NCI-H2081 treated with DMSO at 0.1 percent for 48 hours (cell line): ENCODE results near the gene SETBP1.
A peak's percentile ranks its signal among the peaks of the same experiment; 100 is the strongest.

Experiments used
- DNase-seq: peaks from one replicate; lab custom pipeline; 2025; lab: John Stamatoyannopoulos, UW

SETBP1 gene

DNA sequence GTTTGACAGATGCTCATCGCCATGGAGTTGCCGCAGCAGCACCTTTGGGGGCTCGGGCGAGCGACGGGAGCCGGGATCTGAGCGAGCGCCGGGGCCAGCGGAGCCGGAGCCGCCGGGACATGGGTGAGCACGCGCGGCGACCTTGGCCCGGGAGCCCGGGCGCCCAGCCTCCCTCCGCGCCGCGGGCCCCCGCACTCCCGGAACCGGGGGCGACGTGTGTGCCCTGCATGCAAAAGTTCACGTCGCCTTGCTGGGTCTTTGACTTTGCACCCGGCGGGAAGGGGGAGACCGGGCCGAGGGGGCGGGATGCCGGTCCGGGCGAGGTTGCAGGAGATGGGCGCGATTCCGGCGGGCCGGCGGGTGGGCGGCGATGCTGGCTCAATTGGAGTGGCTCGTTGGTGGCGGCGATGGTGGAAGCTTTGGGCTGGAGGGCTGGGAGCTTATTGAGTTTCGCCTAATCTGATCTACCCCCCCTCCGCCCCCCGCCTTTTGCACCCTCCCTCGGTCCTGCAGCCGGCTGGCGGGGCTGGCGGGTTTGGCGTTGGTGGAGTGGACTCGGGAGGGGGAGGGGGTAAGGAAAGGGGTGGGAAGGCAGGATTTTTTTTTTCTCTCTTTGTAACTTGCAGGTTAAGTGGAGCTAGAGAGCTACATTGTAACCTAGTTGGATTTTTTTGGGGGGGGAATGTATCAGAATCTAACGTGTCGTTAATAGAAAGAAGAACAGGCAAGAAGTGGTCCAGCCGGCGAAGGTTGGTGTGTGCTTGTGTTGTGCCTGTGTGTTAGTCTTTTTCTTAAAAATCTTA, at the start of gene SETBP1:
Gene SETBP1 (plus strand): TSS at position 616 of the 803 bp plus-strand sequence. CDS start 20,459 bp downstream, outside the sequence.
- peak; percentile 36 for DNase-seq

DNA sequence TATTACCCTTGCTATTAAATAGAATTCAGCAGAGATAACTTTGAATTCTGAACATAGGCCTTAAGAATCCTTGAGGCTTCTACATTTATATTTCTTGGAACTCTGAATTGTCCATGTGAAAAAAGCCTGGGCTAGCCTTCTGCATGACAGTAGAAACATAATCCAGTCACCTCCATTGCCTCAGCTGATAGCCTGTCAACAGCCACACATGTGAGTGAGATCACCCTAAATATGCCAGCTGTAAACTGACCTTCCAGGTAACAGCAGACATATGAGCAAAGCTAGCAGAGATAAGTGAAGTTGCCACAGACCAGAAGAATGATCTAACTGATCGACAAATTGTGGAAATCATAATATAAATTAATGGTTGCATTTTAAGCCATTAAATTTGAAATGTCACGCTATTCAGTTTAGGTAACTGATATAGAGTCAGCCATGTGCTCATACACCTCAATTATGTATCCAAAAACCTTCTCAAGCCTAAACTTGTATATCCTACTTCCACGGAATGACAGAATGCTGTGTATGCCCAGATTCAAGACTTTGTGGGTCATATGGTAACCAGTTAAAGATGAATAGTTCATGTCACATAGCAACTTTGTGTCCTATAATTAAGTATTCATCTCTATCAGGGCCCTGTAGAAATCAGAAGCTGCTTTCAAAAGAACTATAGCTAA, 48.1 kb upstream of the SETBP1 start:
- DNase-seq, result no peak

DNA sequence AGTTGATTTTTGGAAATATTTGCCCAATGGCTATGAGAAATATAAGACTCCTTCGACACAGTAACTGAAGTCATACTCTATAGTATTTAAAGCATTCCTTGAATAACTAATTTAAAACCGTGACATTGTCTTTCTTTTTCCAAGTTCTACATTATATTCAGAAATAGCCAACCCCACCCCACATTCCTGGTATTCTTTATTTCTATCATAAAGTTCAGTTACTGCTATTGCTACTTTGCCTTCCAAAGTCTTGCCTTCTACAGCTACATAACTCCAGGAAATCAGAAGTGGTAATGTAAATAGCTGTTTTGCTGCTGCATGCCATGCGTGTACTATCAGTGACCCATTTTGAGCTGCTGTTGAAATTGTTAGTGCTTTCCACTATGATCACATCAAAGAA, 45.1 kb upstream of the SETBP1 start:
- DNase-seq, result no peak

DNA sequence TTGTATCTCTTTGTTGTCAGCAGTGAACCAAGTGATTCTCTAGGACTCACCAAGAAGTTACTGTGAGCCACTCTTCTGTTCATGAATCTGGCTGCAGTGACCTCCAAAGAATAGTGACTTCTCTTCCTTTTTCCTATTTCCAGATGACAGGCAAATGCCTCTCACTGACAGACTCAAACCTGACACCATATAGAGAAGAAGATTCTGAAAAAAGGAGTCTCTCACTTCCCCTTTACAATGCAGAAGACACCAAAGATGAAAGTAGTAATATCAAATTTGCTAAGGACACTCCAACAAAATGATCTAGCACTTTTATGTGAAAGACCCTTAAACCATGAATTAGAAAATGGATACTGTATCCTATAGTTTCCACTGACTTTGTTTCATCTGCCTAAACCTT, 44.4 kb upstream of the SETBP1 start:
- no peak for DNase-seq

DNA sequence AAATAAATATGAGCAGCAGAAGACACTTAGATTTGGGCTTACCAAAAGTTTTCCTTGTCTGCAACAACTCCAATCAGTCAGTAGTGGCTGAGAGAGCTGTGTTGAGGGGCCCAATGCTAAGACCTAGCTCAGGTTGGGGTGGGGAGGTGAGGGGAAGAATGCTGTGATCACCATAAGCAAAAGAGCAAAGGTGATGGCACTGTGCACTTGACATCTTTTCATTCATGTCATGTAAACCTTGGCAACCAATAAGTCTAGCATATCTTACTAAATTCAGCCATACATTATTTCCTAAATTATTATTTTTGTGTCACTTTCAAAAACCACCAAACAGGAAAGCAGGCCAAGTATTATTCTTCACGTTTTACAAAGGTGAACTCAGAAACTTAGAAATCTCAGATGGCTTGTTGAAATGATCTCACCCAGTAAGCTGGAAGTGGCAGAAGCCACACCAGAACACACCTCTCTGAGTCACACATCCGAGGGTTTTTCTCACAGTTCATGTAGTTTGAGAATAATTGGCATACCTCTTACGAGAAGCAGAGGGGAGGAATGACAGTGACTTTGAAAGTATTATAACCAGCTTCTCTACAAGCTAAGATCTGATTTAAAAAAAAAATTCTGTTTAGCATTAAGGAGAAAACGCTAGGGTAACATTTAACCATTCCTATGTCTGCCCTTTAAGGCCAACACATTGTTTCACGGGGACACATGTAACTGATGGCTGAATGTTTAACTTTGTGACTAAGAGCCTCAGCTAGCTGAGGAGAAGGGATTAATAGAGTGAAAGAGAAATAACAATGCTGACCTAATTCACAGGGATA, 43.3 kb upstream of the SETBP1 start:
- DNase-seq, result no peak

DNA sequence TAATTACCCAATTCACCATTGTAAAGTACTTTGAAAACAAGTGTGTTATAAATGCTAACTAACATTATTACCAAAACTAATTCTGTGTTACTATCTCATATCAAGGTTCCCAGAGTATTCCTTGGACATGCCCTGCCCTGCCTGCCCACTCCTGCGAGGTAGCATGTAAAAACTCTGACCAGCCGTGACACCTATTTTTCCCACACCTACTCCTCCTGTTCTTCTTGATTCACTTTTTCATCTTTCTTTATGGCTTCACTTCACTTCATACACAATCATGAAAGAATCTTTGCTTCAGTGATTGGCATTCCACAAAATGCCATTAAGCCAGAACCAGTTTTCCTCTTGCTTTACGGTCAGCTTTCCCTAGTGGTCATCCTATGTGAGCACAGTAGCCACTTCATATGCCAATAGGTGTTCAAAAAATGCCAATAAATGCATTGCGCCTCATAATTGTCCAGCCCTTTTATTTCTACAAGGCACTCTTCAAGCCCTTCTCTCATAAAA, 42.6 kb upstream of the SETBP1 start:
- no peak for DNase-seq

DNA sequence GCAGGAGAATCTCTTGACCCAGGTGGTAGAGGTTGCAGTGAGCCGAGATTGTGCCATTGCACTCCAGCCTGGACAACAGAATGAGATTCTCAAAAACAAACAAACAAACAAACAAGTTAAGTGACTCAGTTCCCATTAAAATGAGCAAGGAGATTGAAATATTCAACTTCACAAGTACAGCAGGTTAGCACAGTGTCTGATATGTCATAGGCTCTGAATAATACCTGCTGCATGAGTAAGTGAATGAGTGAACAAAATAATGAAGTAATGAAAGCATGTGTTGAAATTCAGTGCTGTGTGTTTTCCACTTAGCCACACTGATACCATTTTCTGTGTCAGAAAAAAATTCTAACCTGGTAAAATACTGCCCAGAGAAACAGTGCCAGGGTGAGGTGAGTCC, 41.9 kb upstream of the SETBP1 start:
- no peak for DNase-seq

DNA sequence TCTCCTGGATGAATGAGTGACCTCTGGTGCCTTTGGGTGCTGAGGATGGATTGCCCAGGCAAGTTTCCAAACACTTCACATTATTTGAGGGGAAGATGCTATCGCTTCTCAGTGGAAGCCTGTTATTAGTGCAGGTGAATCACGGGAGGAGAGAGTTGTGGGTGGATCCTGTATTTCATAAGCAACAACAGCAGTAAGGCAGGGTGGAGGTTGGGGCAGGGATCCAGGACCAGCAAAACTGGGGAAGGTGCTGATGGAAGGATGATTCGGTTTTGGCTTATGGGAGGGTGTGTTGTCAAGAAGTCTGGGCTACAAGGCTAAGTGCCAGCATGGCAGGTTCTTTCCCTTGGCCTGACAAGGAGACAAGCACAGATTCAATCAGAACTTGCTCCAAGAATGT, 37.7 kb upstream of the SETBP1 start:
- DNase-seq, result no peak

DNA sequence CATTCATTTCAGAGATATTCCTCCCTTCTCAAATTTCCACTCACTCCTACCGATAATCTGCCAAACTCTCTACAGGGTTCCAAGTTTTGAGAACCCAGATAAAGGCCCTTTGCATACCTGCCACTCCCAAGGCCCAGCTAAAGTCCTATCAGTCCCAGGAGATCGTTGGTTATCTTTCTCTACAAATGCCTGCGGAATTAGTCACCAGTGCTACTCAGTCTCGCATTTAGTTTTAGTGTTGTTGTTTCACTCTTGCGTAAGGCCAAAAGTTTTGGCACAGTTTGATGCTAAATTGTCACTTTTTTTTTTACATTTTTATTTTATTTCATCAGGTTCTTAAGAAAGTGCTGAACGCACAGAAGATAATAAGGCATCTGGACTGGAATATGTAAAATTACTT, 29.2 kb upstream of the SETBP1 start:
- DNase-seq, result no peak

DNA sequence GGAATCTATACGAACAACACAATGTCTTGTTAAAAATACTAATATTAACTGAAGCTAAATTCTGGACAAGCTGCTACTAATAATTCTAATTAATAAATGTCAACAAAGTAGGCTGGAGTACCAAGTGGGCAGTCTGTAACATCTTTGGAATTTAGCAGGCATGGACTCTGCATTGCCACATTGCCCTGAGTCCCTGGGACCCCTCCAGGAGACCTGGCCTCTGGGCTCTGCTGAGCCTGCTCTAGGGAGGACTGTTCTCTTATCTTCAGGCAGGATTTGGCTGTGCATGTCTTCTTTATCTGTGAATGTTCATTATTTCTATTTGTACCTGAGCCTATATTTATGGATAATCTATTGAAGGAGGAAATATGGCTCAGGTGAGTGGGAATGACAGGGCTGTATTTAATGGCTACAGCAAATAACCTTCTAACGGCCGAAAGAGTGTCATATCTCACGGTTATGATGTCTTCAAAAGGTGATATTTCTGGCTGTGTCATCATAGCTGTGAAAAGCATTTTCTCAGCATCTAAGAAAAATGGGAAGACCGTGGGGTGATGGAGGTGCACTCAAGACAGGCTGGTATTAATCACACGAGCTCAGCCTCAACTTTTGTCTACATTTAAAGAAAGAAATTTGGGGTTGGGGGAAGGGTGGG, 28.6 kb upstream of the SETBP1 start:
- DNase-seq, result no peak

DNA sequence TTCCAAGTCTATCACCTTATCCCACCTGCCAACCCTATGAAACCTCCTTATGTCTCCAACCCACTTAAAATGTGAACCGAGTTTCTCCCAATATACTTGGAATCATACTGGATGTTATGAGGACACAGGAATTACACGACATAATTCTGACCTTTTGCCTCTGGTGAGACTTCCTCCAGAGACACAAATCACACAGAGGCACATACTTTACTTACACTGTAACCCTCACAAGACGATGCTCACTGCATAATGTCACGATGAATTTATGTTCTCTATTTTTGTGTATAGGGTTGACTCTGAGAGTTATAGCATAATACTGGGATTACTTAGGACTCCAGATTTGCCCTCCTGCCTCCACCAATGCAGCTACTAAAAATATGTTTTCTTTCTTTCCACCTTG, 28.0 kb upstream of the SETBP1 start:
- no peak for DNase-seq

DNA sequence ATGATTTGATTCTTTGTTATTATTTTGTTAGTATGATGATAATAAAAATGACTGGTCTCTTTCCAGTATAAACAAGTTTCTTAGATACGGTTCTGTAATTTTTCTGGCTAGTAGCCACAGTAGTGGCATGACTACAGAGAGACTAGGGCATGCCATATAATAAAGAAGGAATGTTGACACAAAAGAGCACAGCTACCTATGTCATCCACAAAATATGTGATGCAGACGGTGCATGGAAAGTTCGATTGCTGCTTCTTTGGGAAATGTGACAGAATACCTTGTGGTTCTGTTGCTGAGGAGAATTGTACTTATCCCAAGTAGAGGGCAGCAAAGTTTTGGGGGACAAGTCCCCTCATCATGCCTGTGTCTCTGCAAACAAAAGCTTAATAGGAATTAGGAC, 26.1 kb upstream of the SETBP1 start:
- no peak for DNase-seq

DNA sequence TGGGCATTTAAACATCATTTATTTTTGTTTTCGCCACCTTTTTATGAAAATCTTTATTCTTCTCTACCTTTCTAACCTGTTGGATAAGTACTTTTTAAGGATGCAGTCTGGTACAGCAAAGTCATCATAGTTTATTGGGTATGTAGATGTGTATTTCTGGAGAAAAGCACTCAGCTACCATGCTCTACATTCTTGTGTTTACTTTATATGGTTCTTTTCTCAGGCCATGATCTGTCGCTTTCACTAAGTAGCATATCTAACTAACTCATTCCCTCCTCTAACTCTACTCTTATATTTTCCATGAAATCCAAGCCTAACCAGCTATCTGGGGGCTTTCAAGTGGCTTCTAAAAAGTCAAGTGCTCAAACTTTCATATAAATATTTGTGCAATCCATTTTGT, 25.3 kb upstream of the SETBP1 start:
- DNase-seq, result no peak

DNA sequence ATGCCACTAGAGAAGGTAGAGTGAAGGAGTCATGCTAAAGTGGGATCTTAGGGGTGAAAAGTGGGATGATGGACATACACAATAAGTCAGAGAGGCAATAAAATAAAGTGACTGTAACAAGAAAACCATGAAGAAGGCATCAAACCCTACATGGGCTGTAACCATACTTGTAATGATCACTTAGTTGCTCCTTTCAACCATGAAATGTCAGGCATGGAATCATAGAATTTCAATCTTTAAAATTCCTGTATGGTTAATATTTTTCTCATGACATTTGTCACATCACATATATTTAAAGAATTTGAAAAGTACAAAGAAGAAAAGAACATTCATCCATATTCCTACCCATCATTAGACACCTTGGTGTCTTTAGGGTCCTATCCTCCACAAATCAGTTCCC, 20.9 kb upstream of the SETBP1 start:
- no peak for DNase-seq

DNA sequence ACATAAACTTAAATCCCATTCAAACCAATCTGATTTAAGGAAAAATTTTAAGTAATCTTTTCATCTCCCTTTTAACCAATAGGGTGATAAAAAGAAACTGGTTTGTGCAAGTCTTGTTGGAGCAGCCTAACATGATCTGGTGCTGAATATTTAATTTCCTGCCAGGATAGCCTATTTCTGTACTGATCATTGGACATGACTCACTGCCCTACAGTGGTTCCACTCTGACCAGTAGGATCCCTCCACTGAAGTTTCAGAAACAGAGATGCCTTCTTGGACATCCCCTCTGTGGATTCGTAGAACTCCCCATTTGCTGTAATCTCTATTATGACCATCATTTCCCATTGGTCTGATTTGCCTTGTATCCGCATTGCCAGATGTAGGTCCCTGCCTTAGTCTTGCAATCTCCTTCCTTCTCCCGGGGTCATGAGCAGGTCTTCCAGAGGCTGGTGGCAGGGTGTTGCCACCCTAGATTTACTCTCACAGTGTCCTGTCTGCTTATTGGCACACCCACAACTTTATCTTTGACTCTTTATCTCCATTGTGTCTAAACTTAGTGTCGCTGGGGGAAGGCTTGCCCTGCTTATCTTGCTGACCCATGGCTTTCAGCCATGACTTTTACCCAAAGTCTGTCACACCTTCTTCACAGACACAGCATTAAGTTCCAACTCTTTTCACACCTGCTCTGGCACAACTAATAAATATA, 12.3 kb upstream of the SETBP1 start:
- DNase-seq, result no peak

DNA sequence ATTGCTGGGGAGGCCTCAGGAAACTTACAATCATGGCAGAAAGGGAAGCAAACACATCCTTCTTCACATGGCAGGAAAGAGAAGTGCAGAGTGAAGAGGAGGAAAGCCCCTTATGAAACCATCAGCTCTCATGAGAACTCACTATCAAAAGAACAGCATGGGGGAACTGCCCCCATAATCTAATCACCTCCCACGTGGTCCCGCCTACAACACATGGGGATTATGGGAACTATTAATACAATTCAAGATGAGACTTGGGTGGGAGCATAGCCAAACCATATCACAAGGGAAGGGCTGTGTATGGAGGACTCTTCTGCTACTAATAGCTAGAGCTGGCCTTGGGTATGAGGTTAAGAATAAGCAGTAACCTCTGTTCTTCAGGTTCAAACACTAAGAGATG, 8.8 kb upstream of the SETBP1 start:
- no peak for DNase-seq

DNA sequence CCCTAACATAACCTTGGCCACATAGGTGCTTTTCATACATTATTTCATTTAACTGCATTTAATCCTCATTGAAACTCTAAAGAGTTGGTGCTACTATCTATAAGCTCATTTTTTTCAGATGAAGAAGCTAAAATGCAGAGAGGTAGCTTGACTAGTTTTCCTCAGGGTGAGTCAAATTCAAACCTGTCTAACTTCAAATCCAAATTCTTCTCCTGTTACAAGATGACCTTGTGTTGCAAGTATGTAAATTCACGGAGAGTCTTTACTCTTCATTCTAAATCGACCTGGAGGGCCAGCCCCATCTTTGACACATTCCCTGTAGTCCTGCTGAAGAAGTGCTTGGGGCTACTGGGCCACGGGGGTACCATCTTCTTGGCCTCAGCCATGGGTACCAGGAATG, 8.2 kb upstream of the SETBP1 start:
- DNase-seq, result no peak

DNA sequence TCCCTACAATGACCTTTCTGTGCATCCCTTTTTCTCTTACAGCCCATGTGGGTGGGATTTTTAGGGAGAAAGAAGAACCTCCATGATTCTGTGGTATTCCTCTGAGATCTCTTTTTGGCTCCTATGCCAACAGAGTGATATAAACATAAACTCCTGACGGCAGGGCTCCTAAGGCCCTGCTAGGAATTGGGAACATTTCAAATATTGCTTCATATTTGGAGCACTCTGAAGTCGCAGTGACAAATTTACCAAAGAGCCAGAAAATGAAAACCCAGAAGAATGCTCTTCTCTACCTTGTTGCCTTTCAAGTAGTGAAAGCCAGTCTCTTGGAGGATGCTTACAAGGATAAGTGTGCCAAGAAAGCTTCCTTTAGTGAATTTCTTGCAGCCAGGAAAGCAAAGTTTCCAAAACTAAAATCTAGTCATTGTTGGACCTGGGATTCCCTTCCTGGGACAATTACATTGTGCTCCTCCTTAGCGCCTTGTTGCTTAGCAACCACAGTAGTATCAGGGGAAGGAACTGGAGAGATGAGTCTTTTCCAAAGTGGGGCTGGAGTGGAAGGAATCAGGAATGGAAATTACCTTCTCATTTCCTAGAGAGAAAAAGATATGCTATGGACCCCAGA, 7.3 kb upstream of the SETBP1 start:
- DNase-seq, result no peak

DNA sequence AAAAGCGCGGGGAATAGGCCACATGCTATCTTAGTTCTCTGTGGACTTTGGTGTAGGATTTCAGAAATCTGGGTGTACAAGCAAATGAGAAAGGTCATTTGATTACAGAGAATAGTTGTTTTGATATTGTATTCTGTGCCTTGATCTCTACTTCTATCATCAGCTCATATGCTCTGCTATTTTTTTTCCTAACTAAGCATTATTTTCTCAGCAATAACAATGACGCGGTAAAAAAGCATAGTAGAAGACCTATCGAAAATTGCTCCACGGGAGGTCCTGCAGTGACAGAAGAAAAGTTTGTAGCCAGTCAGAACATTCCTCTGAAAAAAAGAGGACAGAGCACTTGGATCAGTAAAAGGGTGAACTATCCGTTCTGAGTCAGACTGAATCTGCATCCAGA, 2.8 kb upstream of the SETBP1 start:
- no peak for DNase-seq

DNA sequence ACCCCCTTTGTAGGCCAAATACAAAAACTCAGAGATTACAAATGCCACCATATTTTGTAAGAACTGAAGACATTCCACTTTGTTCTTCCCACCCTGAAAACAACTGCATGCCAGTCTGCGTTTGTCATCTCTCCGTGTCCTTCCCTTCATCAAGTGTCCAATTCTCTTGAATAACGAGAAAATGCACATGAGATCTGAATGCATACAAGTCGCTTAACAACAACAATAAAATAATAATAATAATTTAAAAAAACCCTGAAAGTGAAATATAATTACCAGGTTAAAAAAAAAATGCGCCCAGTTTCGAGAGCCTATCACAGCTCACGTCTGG, 2.0 kb upstream of the SETBP1 start:
- no peak for DNase-seq
